Brain pericyte (primary cell): Measurements from ENCODE around the gene ZNF699.
A peak's percentile ranks its signal among the peaks of the same experiment; 100 is the strongest.
"Not testable (repeated sequence)": the region's sequence is repeated elsewhere in the genome, so short reads cannot be mapped to it uniquely, and the experiment has no call there.

Experiments
- DNase-seq: peaks from one replicate; pipeline ENCODE4 v3.0.0-alpha.2; 2012; ENCODE audit warnings: low read depth, low spot score

The ZNF699 gene

GRCh38 chr19:9309139-9309973, at the start of gene ZNF699:
TSS of gene ZNF699 (minus strand) at chr19:9309838. CDS start at chr19:9305119, 4,719 bp downstream.
- DNase-seq: peak; percentile 92

- DNase-seq: no peak
Measured at GRCh38 chr19:9354651-9355050, 45.0 kb upstream of the ZNF699 start.

GRCh38 chr19:9353011-9353410, 43.4 kb upstream of the ZNF699 start:
- DNase-seq: no peak

GRCh38 chr19:9352505-9352904, 42.9 kb upstream of the ZNF699 start:
- DNase-seq: no peak

GRCh38 chr19:9348671-9349070, 39.0 kb upstream of the ZNF699 start:
- DNase-seq: no peak

- no peak for DNase-seq
Measured at GRCh38 chr19:9348253-9348652, 38.6 kb upstream of the ZNF699 start.

- no peak for DNase-seq
Measured at GRCh38 chr19:9345005-9345404, 35.4 kb upstream of the ZNF699 start.

- no peak for DNase-seq
Measured at GRCh38 chr19:9342610-9343304, 33.1 kb upstream of the ZNF699 start.

- no peak for DNase-seq
Measured at GRCh38 chr19:9329999-9330398, 20.4 kb upstream of the ZNF699 start.

GRCh38 chr19:9324584-9324962, 14.9 kb upstream of the ZNF699 start:
- DNase-seq: no peak

- DNase-seq: peak; percentile 95
Measured at GRCh38 chr19:9323919-9324583, 14.4 kb upstream of the ZNF699 start, which contains the start of gene ZNF559. TSS of gene ZNF559 (plus strand) at chr19:9324179. CDS start at chr19:9338550, 14,371 bp downstream.

GRCh38 chr19:9323557-9323918, 13.9 kb upstream of the ZNF699 start:
- no peak for DNase-seq

GRCh38 chr19:9322201-9322600, 12.6 kb upstream of the ZNF699 start:
- not testable (repeated sequence) for DNase-seq

- not testable (repeated sequence) for DNase-seq
Measured at GRCh38 chr19:9321756-9322155, 12.1 kb upstream of the ZNF699 start.

- DNase-seq: no peak
Measured at GRCh38 chr19:9321338-9321737, 11.7 kb upstream of the ZNF699 start.

GRCh38 chr19:9313756-9314155, 4.1 kb upstream of the ZNF699 start:
- DNase-seq: no peak

GRCh38 chr19:9309974-9310446, 372 bp upstream of the ZNF699 start:
- DNase-seq: no peak

- no peak for DNase-seq
Measured at GRCh38 chr19:9308091-9308770, 1.4 kb downstream of the ZNF699 start.

GRCh38 chr19:9306443-9306842, 3.2 kb downstream of the ZNF699 start:
- DNase-seq: no peak

- DNase-seq: no peak
Measured at GRCh38 chr19:9296336-9296735, 13.3 kb downstream of the ZNF699 start.

- no peak for DNase-seq
Measured at GRCh38 chr19:9295411-9295849, 14.2 kb downstream of the ZNF699 start.
